Colonic mucosa (tissue), 4 donors: ENCODE data around the gene C1QL3. TPM values are rescaled to one million over a fixed set of nuclear protein-coding genes. Genes with fewer than 3 reads are reported as not detected.

Source experiments
- DNase-seq: peaks from one replicate; pipeline ENCODE4 v3.0.0-alpha.2; 2020
- H3K27ac ChIP-seq: fragments of 200-600 bp; one replicate; pipeline ENCODE4 v1.8.0; 2021
- H3K27me3 ChIP-seq: fragments of 200-600 bp; one replicate; pipeline ENCODE4 v1.8.0; 2021
- H3K36me3 ChIP-seq: fragments of 200-600 bp; one replicate; pipeline ENCODE4 v1.8.0; 2021
- H3K4me1 ChIP-seq: fragments of 200-600 bp; one replicate; pipeline ENCODE4 v1.8.0; 2021; ENCODE audit warnings: mild to moderate bottlenecking
- H3K4me3 ChIP-seq: fragments of 200-600 bp; one replicate; pipeline ENCODE4 v1.8.0; 2021
- H3K9ac ChIP-seq, 2 donors: one replicate each; pipeline ENCODE4 v1.7.0; 2013; ENCODE audit warnings: control low read depth in 2 of 2, low read depth in 2 of 2, low read length in 2 of 2
- H3K9me3 ChIP-seq: fragments of 200-600 bp; one replicate; pipeline ENCODE4 v1.8.0; 2021
- intact Hi-C: fragments of 100-400 bp; cut with DNase I; formaldehyde crosslinking; loops from one replicate; pipeline ENCODE4 v1.14.1; 2022
- total RNA-seq, 2 donors: library from RNA; stranded (reverse); fragmentation: NEBNext Ultra II Directional in 1 of 2; extraction: Animal tissue kit (Norgen Biotek cat#: 25700) in 1 of 2; gene quantifications; one replicate each; pipeline ENCODE4 v1.2.1, GENCODE V29; 2021
- TF ChIP-seq, protein P1 (sequence below): fragments of 200-600 bp; IDR thresholded peaks from one replicate; pipeline ENCODE4 v1.8.0; 2022; ENCODE audit warnings: antibody characterized with exemption, mild to moderate bottlenecking
- donor health status: healthy.
- donor health status: DM: no; HTN: no; CAD: no.
- donor health status: DM: no; HTN: no; CAD: no.

Gene C1QL3
- total RNA-seq, 2 donors from 2014 or later: not detected

DNA sequence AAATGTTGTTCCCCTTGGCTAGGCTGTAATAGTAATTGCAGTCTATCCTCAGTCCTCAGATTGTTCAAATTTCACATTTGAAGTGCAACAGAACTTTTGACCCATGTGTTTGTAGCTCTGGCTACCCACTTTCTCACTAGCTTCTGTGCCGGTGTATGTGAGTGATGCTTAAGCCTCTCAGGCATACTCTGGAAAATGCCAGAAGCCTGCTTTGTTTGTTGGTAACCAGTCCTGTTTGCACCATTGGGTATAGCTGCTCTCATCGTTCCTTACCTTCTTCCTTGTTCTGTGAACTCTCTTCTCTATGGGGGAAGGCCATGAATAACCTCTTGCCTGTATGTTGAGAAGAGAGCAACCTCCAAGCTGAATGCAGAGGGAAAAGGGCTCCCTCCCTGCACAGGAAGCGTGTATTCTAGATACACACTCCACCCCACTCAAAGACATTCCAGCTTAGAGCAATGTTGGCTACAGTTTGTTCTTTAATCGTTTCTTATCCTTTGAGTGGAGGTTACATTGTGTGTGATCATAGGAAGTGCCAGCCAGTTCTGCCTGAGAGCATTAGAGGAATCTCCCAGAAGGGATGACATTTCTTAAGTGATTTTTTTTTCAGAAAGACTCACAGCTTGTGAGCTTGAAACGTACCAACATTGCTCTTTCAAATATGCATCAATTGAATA is 40.5 kb downstream of the C1QL3 start:
- Histone ChIP-seq H3K4me1 (no peaks in the 10 kb centered on the region), H3K9me3 (no peaks in the 10 kb centered on the region), H3K27me3 (no peaks in the 10 kb centered on the region), H3K4me3 (no peak overlapping the region), H3K9ac (no peak overlapping the region), H3K27ac (no peak overlapping the region), H3K36me3 (no peaks in the 10 kb centered on the region)
- TF ChIP-seq, protein P1, sequence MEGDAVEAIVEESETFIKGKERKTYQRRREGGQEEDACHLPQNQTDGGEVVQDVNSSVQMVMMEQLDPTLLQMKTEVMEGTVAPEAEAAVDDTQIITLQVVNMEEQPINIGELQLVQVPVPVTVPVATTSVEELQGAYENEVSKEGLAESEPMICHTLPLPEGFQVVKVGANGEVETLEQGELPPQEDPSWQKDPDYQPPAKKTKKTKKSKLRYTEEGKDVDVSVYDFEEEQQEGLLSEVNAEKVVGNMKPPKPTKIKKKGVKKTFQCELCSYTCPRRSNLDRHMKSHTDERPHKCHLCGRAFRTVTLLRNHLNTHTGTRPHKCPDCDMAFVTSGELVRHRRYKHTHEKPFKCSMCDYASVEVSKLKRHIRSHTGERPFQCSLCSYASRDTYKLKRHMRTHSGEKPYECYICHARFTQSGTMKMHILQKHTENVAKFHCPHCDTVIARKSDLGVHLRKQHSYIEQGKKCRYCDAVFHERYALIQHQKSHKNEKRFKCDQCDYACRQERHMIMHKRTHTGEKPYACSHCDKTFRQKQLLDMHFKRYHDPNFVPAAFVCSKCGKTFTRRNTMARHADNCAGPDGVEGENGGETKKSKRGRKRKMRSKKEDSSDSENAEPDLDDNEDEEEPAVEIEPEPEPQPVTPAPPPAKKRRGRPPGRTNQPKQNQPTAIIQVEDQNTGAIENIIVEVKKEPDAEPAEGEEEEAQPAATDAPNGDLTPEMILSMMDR: no peak
- intact Hi-C loops: no loop called here
- DNase-seq: no peak

- Histone ChIP-seq H3K9ac (no peak overlapping the region), H3K27ac (no peak overlapping the region), H3K27me3 (no peaks in the 10 kb centered on the region), H3K4me3 (no peak overlapping the region), H3K36me3 (no peaks in the 10 kb centered on the region), H3K4me1 (no peaks in the 10 kb centered on the region), H3K9me3 (no peaks in the 10 kb centered on the region)
- intact Hi-C loops: no loop called here
- TF ChIP-seq, protein P1: no peak
- no peak for DNase-seq
Observed at GRCh38 chr10:16478801-16479200, 42.9 kb downstream of the C1QL3 start.

- Histone ChIP-seq H3K4me1 (no peaks in the 10 kb centered on the region), H3K27ac (no peak overlapping the region), H3K9me3 (no peaks in the 10 kb centered on the region), H3K9ac (no peak overlapping the region), H3K4me3 (no peak overlapping the region), H3K27me3 (no peaks in the 10 kb centered on the region), H3K36me3 (no peaks in the 10 kb centered on the region)
- intact Hi-C loops: no loop called here
- no peak for DNase-seq
- TF ChIP-seq, protein P1: no peak
Observed at GRCh38 chr10:16477757-16478156, 43.9 kb downstream of the C1QL3 start.

- no peaks in the 10 kb centered on the region for H3K27me3 ChIP-seq
- H3K36me3 ChIP-seq: no peaks in the 10 kb centered on the region
- no peak for DNase-seq
- intact Hi-C loops: no loop called here
- no peak overlapping the region for H3K27ac ChIP-seq
- no peaks in the 10 kb centered on the region for H3K9me3 ChIP-seq
- TF ChIP-seq, protein P1: no peak
- H3K9ac ChIP-seq: no peak overlapping the region
- no peaks in the 10 kb centered on the region for H3K4me1 ChIP-seq
- H3K4me3 ChIP-seq: no peak overlapping the region
Observed at GRCh38 chr10:16472828-16473227, 48.9 kb downstream of the C1QL3 start.

DNA sequence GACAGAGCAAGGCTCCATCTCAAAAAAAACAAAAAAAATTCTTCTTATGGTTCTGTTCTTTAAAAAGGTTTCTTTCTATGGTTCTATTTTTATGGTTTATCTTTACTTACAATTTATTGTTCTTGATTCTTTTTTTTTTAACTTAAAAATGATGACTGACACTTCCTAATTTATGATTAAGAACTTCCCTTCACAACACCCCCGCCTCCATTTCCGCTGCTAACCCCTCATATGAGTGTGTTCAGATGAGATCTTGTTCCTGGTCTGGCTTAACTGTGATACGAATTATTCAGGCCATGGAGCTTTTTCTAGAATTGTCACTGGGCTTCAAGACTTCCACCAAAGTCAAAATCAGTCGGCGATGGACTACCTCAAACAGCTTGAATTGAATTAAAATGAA is 50.9 kb downstream of the C1QL3 start:
- no peaks in the 10 kb centered on the region for H3K36me3 ChIP-seq
- TF ChIP-seq, protein P1: no peak
- H3K9me3 ChIP-seq: no peaks in the 10 kb centered on the region
- no peaks in the 10 kb centered on the region for H3K27me3 ChIP-seq
- H3K9ac ChIP-seq: no peak overlapping the region
- H3K4me3 ChIP-seq: no peak overlapping the region
- no peak for DNase-seq
- intact Hi-C loops: no loop called here
- no peak overlapping the region for H3K27ac ChIP-seq
- no peaks in the 10 kb centered on the region for H3K4me1 ChIP-seq
